Measurements from ENCODE around the gene FGD1. TPM values are rescaled to one million over a fixed set of nuclear protein-coding genes. Genes with fewer than 3 reads are reported as not detected.

The FGD1 gene
- total RNA-seq, 1 donor: 10.4 TPM

DNA sequence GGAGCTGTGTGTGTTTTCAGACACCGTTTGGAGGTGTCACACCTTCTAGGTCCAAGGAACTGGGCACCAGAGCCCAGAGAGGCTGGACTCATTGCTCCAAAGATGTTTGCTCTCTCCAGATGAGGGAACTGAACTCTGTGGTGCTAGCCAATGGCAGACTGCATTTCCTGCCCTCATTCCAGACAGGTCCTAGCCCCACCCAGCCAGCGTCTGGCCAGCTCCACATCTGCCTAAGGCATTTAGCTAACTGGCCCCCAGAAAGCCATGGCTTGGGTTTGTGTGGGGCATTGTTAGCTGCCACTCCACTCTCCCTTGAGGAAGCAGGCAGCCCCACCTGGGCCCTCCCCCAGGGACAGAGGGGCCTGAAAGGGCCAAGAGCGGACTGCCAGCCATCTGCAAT is 11.4 kb downstream of the FGD1 start:
- DNase-seq (ENCODE audit: low read depth): no peak
- no peak overlapping the region for H3K4me3 ChIP-seq (ENCODE audit: low read depth, low read length)
- TF ChIP-seq CTCF (IDR thresholded peaks at IDR 0.05; ENCODE audit: insufficient read depth, low read depth, low read length): no peak

DNA sequence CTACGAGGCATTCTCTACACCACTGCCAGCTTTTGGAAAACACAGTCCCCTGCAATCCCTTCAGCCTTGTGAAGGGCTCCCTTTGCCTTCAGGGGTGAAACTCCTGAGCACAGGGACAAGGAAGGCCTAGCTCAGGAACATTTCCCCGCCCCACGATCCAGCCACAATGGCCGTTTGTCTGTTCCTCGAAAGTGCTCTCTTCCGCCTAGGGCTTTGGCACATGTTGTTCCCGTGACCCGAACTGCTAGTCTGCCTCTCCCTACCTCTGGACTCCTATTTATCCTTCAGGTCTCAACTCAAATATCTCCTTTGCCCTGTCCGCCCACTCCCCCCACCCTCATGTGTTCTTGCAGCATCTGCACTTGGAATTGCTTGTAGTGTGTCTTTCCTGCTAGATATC is 12.1 kb downstream of the FGD1 start:
- TF ChIP-seq CTCF (IDR thresholded peaks at IDR 0.05; ENCODE audit: insufficient read depth, low read depth, low read length): no peak
- DNase-seq (ENCODE audit: low read depth): no peak

GRCh38 chrX:54482839-54483593 is 13.0 kb downstream of the FGD1 start:
- TF ChIP-seq CTCF (IDR thresholded peaks at IDR 0.05; ENCODE audit: insufficient read depth, low read depth, low read length): no peak
- H3K4me3 ChIP-seq (ENCODE audit: low read depth, low read length): no peak overlapping the region
- DNase-seq (ENCODE audit: low read depth): no peak

More for the DNA sequence above, 12.1 kb downstream of the FGD1 start:
- H3K4me3 ChIP-seq (ENCODE audit: low read depth, low read length): no peak overlapping the region

GRCh38 chrX:54479136-54480111 is 16.6 kb downstream of the FGD1 start:
- no peak for TF ChIP-seq CTCF (IDR thresholded peaks at IDR 0.05; ENCODE audit: insufficient read depth, low read depth, low read length)
- no peak overlapping the region for H3K4me3 ChIP-seq (ENCODE audit: low read depth, low read length)
- no peak for DNase-seq (ENCODE audit: low read depth)

DNA sequence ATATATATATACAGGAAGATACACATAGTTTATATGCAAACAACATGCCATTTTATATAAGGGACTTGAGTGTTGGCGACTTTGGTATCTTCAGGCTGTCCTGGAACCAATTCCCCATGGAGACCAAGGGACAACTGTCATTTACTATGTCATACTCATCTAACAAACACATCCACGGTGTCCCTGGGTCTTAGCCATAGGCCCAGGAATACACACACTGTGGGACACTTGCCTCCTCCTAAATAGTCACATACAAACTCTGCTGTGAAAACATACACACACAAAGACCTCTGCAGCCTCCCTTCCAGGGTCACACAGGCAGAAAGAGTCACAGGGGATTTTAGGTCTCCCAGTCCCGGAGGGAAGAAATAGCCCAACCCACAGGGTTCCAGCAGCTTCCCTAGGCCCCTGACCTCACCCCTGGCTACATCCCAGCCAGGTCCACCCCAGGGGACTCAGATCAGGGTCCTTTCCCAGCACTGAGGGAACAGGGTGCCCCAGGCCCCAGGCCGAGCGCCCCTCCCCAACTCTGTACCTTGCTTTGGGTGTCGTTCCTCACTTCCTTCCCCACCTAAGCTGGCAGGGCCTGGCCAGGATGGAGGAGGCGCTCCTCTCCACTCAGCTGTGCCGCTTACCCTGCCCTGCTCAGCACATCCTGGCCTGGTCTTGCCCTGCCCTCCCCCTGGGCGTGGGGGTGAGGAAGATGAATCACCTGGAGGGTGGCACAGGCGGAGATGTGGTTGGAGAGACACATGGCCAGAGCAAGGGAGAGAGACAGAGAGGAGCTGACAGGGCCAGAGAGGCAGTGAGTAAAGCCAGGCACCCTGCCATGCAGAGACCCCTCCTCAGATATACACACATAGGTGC is 21.8 kb downstream of the FGD1 start:
- no peak overlapping the region for H3K4me3 ChIP-seq (ENCODE audit: low read depth, low read length)
- TF ChIP-seq CTCF (IDR thresholded peaks at IDR 0.05; ENCODE audit: insufficient read depth, low read depth, low read length): no peak
- DNase-seq (ENCODE audit: low read depth): no peak

- DNase-seq (ENCODE audit: low read depth): no peak
- TF ChIP-seq CTCF (IDR thresholded peaks at IDR 0.05; ENCODE audit: insufficient read depth, low read depth, low read length): no peak
- no peak overlapping the region for H3K4me3 ChIP-seq (ENCODE audit: low read depth, low read length)
These were observed 25.8 kb downstream of the FGD1 start for GRCh38 chrX:54470054-54470760.
